Bronchus fibroblast of lung (primary cell): ENCODE results near the gene LYG2. TPM values are rescaled to one million over a fixed set of nuclear protein-coding genes. Genes with fewer than 3 reads are reported as not detected.

Experiments
- total RNA-seq: library from RNA; depleted of rRNA; stranded (reverse); fragments of >200 nt; gene quantifications from 2 replicates; pipeline ENCODE4 v1.2.3, GENCODE V29; 2015

The LYG2 gene
- total RNA-seq, result not detected in 2 replicates

GRCh38 chr2:99255491-99256318, at the start of gene LYG2:
LYG2 (minus strand) TSS chr2:99255666; CDS start chr2:99254260, 1,406 bp downstream.

GRCh38 chr2:99301097-99301496, 45.6 kb upstream of the LYG2 start, which contains the start of gene LYG1:
LYG1 (minus strand) TSS chr2:99301197; CDS start chr2:99295670, 5,527 bp downstream.

Other genes starting within 250 kb of the LYG2 start
- gene C2orf15, start 114.0 kb downstream of the LYG2 start, total RNA-seq, result not detected in 2 replicates
- 0.17 and 4.3 TPM in 2 replicates for gene TSGA10, start 100.7 kb downstream of the LYG2 start, total RNA-seq
- gene LIPT1, start 100.7 kb downstream of the LYG2 start, total RNA-seq, result 2.1 and 8.7 TPM in 2 replicates
- gene MITD1, start 74.6 kb downstream of the LYG2 start, total RNA-seq, result 16.8 and 24.9 TPM in 2 replicates
- gene MRPL30, start 74.5 kb downstream of the LYG2 start, total RNA-seq, result 27.9 and 33.3 TPM in 2 replicates
- gene LYG1, start 45.5 kb upstream of the LYG2 start, total RNA-seq, result 0.45 TPM in 1 of 2 replicates, not detected in the other
- 41.6 and 55.0 TPM in 2 replicates for gene TXNDC9, start 80.7 kb upstream of the LYG2 start, total RNA-seq
- 9.6 and 14.3 TPM in 2 replicates for gene EIF5B, start 81.7 kb upstream of the LYG2 start, total RNA-seq
- 7.9 and 10.8 TPM in 2 replicates for gene REV1, start 234.4 kb upstream of the LYG2 start, total RNA-seq